ENCODE measurements around the gene RPL36A. TPM values are rescaled to one million over a fixed set of nuclear protein-coding genes. Genes with fewer than 3 reads are reported as not detected.

RPL36A gene
- total and polyA plus RNA-seq, 2 of the 13 experiments (the other 11 are each of a cell fraction or from before 2014, with no cell fraction given) = 1,152 to 1,716 TPM

DNA sequence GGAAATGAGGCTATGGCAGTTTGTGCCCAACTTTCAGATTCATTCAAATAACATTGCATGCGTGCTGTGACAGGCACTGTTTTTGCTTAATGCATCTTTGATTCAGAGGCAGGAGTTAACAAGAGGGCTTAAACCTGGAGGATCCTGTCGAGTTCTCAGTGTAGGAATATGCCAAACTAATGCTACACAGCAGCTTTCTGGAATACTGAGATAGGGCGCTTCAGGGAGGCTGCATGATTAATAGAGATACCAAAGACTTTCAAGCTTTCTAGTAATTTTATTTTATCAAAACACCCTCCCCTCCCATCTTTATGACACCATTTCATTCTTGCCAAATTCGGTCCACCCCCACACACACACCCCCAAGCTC, 41.6 kb upstream of the RPL36A start:
- no peak for DNase-seq (ENCODE audit: low spot score)
- H2AFZ ChIP-seq (ENCODE audit: low read length) = no peak overlapping the region
- no TSS peak for BruUV-seq (replicated peaks)
- intact Hi-C loops (cut with micrococcal nuclease; ENCODE audit: unreplicated experiment) (loop anchor here (5.0 kb wide), 2 partner anchors 43 to 58 kb away; partner anchors contain the start of genes GLA, HNRNPH2 and RPL36A), in situ Hi-C loops (cut with HindIII; ENCODE audit: extremely low pct_ligation_motif_present, low pct_unique_long_range_greater_than_20kb) (no loop called here)
- WGBS (ENCODE audit: low lambda C conversion rate) = 12% methylated on average over 3 of the region's 4 CpGs
- H3K4me3 ChIP-seq (replicated peaks in 1 of 3; ENCODE audit: insufficient read depth in 1 of 3, low read depth in 2 of 3, low read length in 3 of 3) = peak overlapping the region; percentile 66 to 75 (median 71); a peak in 5 of 6 replicates
- H3K4me1 ChIP-seq (ENCODE audit: insufficient read depth, low read length) = 0 out of 2 replicates have a peak, but pooled peaks cover 8% of the 10 kb centered on the region
- TF ChIP-seq GATA4 (IDR thresholded peaks at IDR 0.05; ENCODE audit: borderline replicate concordance, low read depth) = no peak
- no peak for TF ChIP-seq KMT2B (CRISPR knock-in tag; IDR thresholded peaks at IDR 0.05)
- TF ChIP-seq, protein P1, sequence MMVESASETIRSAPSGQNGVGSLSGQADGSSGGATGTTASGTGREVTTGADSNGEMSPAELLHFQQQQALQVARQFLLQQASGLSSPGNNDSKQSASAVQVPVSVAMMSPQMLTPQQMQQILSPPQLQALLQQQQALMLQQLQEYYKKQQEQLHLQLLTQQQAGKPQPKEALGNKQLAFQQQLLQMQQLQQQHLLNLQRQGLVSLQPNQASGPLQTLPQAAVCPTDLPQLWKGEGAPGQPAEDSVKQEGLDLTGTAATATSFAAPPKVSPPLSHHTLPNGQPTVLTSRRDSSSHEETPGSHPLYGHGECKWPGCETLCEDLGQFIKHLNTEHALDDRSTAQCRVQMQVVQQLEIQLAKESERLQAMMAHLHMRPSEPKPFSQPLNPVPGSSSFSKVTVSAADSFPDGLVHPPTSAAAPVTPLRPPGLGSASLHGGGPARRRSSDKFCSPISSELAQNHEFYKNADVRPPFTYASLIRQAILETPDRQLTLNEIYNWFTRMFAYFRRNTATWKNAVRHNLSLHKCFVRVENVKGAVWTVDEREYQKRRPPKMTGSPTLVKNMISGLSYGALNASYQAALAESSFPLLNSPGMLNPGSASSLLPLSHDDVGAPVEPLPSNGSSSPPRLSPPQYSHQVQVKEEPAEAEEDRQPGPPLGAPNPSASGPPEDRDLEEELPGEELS (CRISPR knock-in tag; IDR thresholded peaks at IDR 0.05) = no peak
- TF ChIP-seq, protein P2, sequence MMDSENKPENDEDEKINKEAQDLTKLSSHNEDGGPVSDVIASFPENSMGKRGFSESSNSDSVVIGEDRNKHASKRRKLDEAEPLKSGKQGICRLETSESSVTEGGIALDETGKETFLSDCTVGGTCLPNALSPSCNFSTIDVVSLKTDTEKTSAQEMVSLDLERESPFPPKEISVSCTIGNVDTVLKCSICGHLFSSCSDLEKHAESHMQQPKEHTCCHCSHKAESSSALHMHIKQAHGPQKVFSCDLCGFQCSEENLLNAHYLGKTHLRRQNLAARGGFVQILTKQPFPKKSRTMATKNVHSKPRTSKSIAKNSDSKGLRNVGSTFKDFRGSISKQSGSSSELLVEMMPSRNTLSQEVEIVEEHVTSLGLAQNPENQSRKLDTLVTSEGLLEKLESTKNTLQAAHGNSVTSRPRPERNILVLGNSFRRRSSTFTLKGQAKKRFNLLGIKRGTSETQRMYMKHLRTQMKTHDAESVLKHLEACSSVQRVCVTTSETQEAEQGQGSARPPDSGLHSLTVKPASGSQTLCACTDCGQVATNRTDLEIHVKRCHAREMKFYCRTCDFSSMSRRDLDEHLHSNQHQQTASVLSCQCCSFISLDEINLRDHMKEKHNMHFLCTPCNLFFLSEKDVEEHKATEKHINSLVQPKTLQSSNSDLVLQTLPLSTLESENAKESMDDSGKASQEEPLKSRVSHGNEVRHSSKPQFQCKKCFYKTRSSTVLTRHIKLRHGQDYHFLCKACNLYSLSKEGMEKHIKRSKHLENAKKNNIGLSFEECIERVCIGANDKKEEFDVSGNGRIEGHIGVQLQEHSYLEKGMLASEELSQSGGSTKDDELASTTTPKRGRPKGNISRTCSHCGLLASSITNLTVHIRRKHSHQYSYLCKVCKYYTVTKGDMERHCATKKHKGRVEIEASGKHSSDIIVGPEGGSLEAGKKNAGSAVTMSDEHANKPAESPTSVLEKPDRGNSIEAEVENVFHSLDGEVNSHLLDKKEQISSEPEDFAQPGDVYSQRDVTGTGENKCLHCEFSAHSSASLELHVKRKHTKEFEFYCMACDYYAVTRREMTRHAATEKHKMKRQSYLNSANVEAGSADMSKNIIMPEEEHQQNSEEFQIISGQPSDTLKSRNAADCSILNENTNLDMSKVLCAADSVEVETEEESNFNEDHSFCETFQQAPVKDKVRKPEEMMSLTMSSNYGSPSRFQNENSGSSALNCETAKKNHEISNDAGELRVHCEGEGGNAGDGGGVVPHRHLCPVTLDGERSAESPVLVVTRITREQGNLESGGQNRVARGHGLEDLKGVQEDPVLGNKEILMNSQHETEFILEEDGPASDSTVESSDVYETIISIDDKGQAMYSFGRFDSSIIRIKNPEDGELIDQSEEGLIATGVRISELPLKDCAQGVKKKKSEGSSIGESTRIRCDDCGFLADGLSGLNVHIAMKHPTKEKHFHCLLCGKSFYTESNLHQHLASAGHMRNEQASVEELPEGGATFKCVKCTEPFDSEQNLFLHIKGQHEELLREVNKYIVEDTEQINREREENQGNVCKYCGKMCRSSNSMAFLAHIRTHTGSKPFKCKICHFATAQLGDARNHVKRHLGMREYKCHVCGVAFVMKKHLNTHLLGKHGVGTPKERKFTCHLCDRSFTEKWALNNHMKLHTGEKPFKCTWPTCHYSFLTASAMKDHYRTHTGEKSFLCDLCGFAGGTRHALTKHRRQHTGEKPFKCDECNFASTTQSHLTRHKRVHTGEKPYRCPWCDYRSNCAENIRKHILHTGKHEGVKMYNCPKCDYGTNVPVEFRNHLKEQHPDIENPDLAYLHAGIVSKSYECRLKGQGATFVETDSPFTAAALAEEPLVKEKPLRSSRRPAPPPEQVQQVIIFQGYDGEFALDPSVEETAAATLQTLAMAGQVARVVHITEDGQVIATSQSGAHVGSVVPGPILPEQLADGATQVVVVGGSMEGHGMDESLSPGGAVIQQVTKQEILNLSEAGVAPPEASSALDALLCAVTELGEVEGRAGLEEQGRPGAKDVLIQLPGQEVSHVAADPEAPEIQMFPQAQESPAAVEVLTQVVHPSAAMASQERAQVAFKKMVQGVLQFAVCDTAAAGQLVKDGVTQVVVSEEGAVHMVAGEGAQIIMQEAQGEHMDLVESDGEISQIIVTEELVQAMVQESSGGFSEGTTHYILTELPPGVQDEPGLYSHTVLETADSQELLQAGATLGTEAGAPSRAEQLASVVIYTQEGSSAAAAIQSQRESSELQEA (CRISPR knock-in tag; IDR thresholded peaks at IDR 0.05; ENCODE audit: not compliant biosample characterization) = no peak
- TF ChIP-seq HIVEP1 (CRISPR knock-in tag; IDR thresholded peaks at IDR 0.05) = no peak
- no peak for TF ChIP-seq ZNF766 (CRISPR knock-in tag; IDR thresholded peaks at IDR 0.05; ENCODE audit: borderline replicate concordance)
- no peak for ATAC-seq
- H3K27ac ChIP-seq (ENCODE audit: extremely low read length, insufficient read depth, low read length) = peak overlapping the region; percentile 85
- peaks cover 20% of the 10 kb centered on the region for H3K79me2 ChIP-seq (ENCODE audit: insufficient read depth, low read length)
- H3K27me3 ChIP-seq (ENCODE audit: control insufficient read depth in 1 of 2, insufficient read depth in 2 of 2, low read length in 2 of 2) = no peaks in the 10 kb centered on the region
- CTCF ChIA-PET (ENCODE audit: low intra/inter-chr PET ratio, low total read pairs) = no interaction called here
- H3K36me3 ChIP-seq (replicated peaks in 1 of 2; ENCODE audit: control insufficient read depth in 1 of 2, insufficient read depth in 2 of 2, low read length in 2 of 2) = peaks cover 0 to 3% of the 10 kb centered on the region in 2 experiments; a peak in 1 of 5 replicates
- peak overlapping the region; percentile 74 for H3K4me2 ChIP-seq (ENCODE audit: low read depth, low read length)
- no peaks in the 10 kb centered on the region for H3K9me3 ChIP-seq (ENCODE audit: low read length)
- H3K9ac ChIP-seq (ENCODE audit: insufficient read depth, low read depth, low read length) = peak overlapping the region; percentile 76
- POLR2A ChIA-PET = interaction anchor here (1.7 to 2.6 kb wide), 2 partner anchors 41 to 44 kb away, joined by 4 to 35 read pairs; partner anchors contain the start of gene RPL36A
- H4K20me1 ChIP-seq (ENCODE audit: insufficient read depth, low read length) = no peaks in the 10 kb centered on the region
- FAIRE-seq = no peak
